DND-41 (cell line): ENCODE data around the gene TRPC4AP.
"Not testable (repeated sequence)": the region's sequence is repeated elsewhere in the genome, so short reads cannot be mapped to it uniquely, and the experiment has no call there.

Experiments used
- ATAC-seq: fragments of 200-7000 bp; cut with Tn5 transposase; 3 replicates; pipeline ENCODE4 v1.9.1; 2021; ENCODE audit warnings: low read depth; ENCODE audit not compliant: insufficient read depth
- DNase-seq: peaks from one replicate; pipeline ENCODE4 v3.0.0-alpha.2; 2020
- H2AFZ ChIP-seq: 2 replicates; pipeline ENCODE4 v1.6.0; 2012; ENCODE audit warnings: low read depth, low read length
- H3K27ac ChIP-seq: 2 replicates; pipeline ENCODE4 v1.5.1; 2012; ENCODE audit warnings: low read length, inconsistent platforms
- H3K27me3 ChIP-seq: fragments of 200-600 bp; sonication (generic); 2 replicates; pipeline ENCODE4 v1.6.0; 2012; ENCODE audit warnings: low read length, mild to moderate bottlenecking, inconsistent platforms; ENCODE audit not compliant: insufficient read depth, poor library complexity
- H3K36me3 ChIP-seq: 2 replicates; pipeline ENCODE4 v1.5.1; 2012; ENCODE audit warnings: low read length, inconsistent platforms; ENCODE audit not compliant: insufficient read depth
- H3K4me1 ChIP-seq: 2 replicates; pipeline ENCODE4 v1.5.1; 2012; ENCODE audit warnings: mild to moderate bottlenecking, low read length; ENCODE audit not compliant: insufficient read depth
- H3K4me2 ChIP-seq: 2 replicates; pipeline ENCODE4 v1.6.0; 2012; ENCODE audit warnings: mild to moderate bottlenecking, moderate library complexity, low read length, inconsistent platforms; ENCODE audit not compliant: insufficient read depth
- H3K4me3 ChIP-seq, 2 experiments: fragments of 200-600 bp in 1 of 2; shearing (Covaris generic) in 1 of 2; 2 replicates each; pipeline ENCODE4 v1.5.1; 2012 to 2016; ENCODE audit warnings: inconsistent platforms in 2 of 2, low read length in 2 of 2, mild to moderate bottlenecking in 2 of 2, low read depth in 1 of 2, moderate library complexity in 1 of 2
- H3K79me2 ChIP-seq: 2 replicates; pipeline ENCODE4 v1.6.0; 2012; ENCODE audit warnings: low read length, inconsistent platforms; ENCODE audit not compliant: insufficient read depth
- H3K9ac ChIP-seq: 2 replicates; pipeline ENCODE4 v1.6.0; 2012; ENCODE audit warnings: low read depth, mild to moderate bottlenecking, inconsistent platforms, low read length, moderate library complexity
- H3K9me3 ChIP-seq: 2 replicates; pipeline ENCODE4 v1.5.1; 2012; ENCODE audit warnings: low read length, moderate library complexity, mild to moderate bottlenecking, inconsistent platforms; ENCODE audit not compliant: insufficient read depth, severe bottlenecking
- H4K20me1 ChIP-seq: 2 replicates; pipeline ENCODE4 v1.6.0; 2012; ENCODE audit warnings: low read length; ENCODE audit not compliant: insufficient read depth
- EZH2 ChIP-seq: IDR thresholded peaks from 3 replicates; pipeline ENCODE4 v1.6.1; 2012; ENCODE audit warnings: borderline replicate concordance, low read depth, mild to moderate bottlenecking, moderate library complexity, low read length, inconsistent platforms; ENCODE audit not compliant: severe bottlenecking
- TF ChIP-seq, protein P1 (sequence below): IDR thresholded peaks from 2 replicates; pipeline ENCODE4 v1.5.1; 2012; ENCODE audit warnings: borderline replicate concordance, low read length, moderate library complexity, mild to moderate bottlenecking; ENCODE audit not compliant: poor library complexity, severe bottlenecking; ENCODE audit errors: extremely low read depth

TRPC4AP gene

GRCh38 chr20:35116258-35116657, 23.7 kb upstream of the TRPC4AP start:
- H3K9me3 ChIP-seq = no peaks in the 10 kb centered on the region
- no peaks in the 10 kb centered on the region for H3K4me1 ChIP-seq
- H3K79me2 ChIP-seq = no peaks in the 10 kb centered on the region
- H4K20me1 ChIP-seq = no peaks in the 10 kb centered on the region
- peaks cover 52% of the 10 kb centered on the region for H3K36me3 ChIP-seq
- H3K27ac ChIP-seq = no peak overlapping the region
- H3K27me3 ChIP-seq = no peaks in the 10 kb centered on the region
- no peak for TF ChIP-seq EZH2
- TF ChIP-seq, protein P1, sequence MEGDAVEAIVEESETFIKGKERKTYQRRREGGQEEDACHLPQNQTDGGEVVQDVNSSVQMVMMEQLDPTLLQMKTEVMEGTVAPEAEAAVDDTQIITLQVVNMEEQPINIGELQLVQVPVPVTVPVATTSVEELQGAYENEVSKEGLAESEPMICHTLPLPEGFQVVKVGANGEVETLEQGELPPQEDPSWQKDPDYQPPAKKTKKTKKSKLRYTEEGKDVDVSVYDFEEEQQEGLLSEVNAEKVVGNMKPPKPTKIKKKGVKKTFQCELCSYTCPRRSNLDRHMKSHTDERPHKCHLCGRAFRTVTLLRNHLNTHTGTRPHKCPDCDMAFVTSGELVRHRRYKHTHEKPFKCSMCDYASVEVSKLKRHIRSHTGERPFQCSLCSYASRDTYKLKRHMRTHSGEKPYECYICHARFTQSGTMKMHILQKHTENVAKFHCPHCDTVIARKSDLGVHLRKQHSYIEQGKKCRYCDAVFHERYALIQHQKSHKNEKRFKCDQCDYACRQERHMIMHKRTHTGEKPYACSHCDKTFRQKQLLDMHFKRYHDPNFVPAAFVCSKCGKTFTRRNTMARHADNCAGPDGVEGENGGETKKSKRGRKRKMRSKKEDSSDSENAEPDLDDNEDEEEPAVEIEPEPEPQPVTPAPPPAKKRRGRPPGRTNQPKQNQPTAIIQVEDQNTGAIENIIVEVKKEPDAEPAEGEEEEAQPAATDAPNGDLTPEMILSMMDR = no peak
- H2AFZ ChIP-seq = no peak overlapping the region
- H3K4me2 ChIP-seq = no peak overlapping the region
- DNase-seq = no peak
- no peak overlapping the region for H3K4me3 ChIP-seq
- ATAC-seq = no peak
- H3K9ac ChIP-seq = no peak overlapping the region

- Histone ChIP-seq H3K9ac (no peak overlapping the region), H3K79me2 (no peaks in the 10 kb centered on the region), H3K4me2 (no peak overlapping the region), H3K4me1 (no peaks in the 10 kb centered on the region), H3K36me3 (peaks cover 47% of the 10 kb centered on the region), H3K4me3 (no peak overlapping the region), H3K9me3 (no peaks in the 10 kb centered on the region), H4K20me1 (no peaks in the 10 kb centered on the region), H3K27ac (no peak overlapping the region), H3K27me3 (no peaks in the 10 kb centered on the region), H2AFZ (no peak overlapping the region)
- DNase-seq (no peak), ATAC-seq (no peak)
- TF ChIP-seq, protein P1 = no peak
- TF ChIP-seq EZH2 = no peak
These were observed 23.0 kb upstream of the TRPC4AP start for GRCh38 chr20:35115606-35116005.

GRCh38 chr20:35112276-35112675, 19.7 kb upstream of the TRPC4AP start:
- H3K4me2 ChIP-seq, H3K27ac ChIP-seq, H3K4me3 ChIP-seq, H4K20me1 ChIP-seq, H3K27me3 ChIP-seq, ATAC-seq, H3K79me2 ChIP-seq, H3K4me1 ChIP-seq, DNase-seq, H2AFZ ChIP-seq, H3K9ac ChIP-seq, H3K9me3 ChIP-seq: not testable (repeated sequence)
- H3K36me3 ChIP-seq = peaks cover 23% of the 10 kb centered on the region

- DNase-seq (no peak), ATAC-seq (no peak)
- Histone ChIP-seq H3K27ac (no peak overlapping the region), H3K27me3 (no peaks in the 10 kb centered on the region), H3K4me3 (no peak overlapping the region), H3K4me1 (no peaks in the 10 kb centered on the region), H3K4me2 (no peak overlapping the region), H3K9me3 (no peaks in the 10 kb centered on the region), H4K20me1 (no peaks in the 10 kb centered on the region), H2AFZ (no peak overlapping the region), H3K79me2 (no peaks in the 10 kb centered on the region), H3K36me3 (peaks cover 18% of the 10 kb centered on the region), H3K9ac (no peak overlapping the region)
- TF ChIP-seq, protein P1 = no peak
- no peak for TF ChIP-seq EZH2
These were observed 18.7 kb upstream of the TRPC4AP start for GRCh38 chr20:35111141-35111888.
